Measurements from ENCODE around the gene PNMA1. TPM values are rescaled to one million over a fixed set of nuclear protein-coding genes. Genes with fewer than 3 reads are reported as not detected.

Gene PNMA1
- total and polyA plus RNA-seq, 2 of the 13 experiments (the other 11 are each of a cell fraction or from before 2014, with no cell fraction given) = 7.0 to 8.3 TPM

DNA sequence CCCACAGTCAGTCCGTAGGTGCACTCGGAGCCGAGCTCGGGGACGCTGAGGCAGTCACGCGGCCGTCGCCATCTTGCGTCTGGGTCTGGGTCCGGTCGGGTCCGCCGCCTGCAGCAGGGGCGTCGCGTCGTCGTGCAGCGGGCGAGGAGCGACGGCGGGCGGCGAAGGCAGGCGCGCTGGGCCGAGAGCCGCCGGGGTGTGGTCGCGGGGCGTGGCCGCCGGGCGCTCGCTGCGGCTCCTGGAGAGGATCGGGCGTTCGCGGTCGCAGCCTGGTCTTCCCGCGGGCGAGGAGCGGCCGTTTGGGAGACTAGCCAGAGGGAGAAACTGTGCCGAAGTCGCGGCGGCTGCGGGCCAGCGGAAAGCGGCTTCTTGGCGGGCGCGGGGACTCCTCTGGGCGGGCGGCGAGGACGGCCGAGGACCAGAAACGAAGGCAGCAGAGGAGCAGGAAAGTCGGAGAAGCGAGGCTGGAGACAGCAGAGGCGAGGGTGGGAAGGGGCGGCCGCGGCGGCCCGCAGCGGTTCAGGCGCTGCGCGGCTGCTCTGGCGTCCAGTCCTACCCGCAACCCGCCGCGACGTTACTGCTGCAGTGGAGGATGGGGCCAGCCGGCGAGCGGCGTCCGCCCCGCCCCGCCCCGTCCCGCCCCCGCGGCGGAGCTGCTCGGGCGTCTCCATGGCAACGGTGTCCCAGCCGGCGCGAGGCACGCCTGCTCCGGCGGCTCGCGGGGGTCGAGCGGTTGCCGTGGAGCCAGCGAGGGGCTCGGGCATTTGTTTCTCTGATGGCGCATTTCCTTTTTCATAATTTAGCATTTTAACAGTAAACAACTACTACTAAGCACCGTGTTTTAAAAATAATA lies at the start of gene PNMA1 (continued):
- TF ChIP-seq, protein P1, sequence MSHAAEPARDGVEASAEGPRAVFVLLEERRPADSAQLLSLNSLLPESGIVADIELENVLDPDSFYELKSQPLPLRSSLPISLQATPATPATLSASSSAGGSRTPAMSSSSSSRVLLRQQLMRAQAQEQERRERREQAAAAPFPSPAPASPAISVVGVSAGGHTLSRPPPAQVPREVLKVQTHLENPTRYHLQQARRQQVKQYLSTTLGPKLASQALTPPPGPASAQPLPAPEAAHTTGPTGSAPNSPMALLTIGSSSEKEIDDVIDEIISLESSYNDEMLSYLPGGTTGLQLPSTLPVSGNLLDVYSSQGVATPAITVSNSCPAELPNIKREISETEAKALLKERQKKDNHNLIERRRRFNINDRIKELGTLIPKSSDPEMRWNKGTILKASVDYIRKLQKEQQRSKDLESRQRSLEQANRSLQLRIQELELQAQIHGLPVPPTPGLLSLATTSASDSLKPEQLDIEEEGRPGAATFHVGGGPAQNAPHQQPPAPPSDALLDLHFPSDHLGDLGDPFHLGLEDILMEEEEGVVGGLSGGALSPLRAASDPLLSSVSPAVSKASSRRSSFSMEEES (CRISPR knock-in tag; IDR thresholded peaks at IDR 0.05) = peak; percentile 42; the same call in 1 of the 2 replicates
- no peak for TF ChIP-seq NR2F2 (IDR thresholded peaks at IDR 0.05; ENCODE audit: borderline replicate concordance, low read depth)
- TF ChIP-seq YEATS4 (CRISPR knock-in tag; IDR thresholded peaks at IDR 0.05; ENCODE audit: borderline replicate concordance) = peak; percentile 68; the same call in 1 of the 2 replicates
- peak; percentile 94 for TF ChIP-seq KLF12 (CRISPR knock-in tag; IDR thresholded peaks at IDR 0.05; ENCODE audit: borderline replicate concordance)
- no peak; the same call in 1 of the 2 replicates for TF ChIP-seq GLI4 (CRISPR knock-in tag; IDR thresholded peaks at IDR 0.05; ENCODE audit: borderline replicate concordance)
- TF ChIP-seq, protein P2, sequence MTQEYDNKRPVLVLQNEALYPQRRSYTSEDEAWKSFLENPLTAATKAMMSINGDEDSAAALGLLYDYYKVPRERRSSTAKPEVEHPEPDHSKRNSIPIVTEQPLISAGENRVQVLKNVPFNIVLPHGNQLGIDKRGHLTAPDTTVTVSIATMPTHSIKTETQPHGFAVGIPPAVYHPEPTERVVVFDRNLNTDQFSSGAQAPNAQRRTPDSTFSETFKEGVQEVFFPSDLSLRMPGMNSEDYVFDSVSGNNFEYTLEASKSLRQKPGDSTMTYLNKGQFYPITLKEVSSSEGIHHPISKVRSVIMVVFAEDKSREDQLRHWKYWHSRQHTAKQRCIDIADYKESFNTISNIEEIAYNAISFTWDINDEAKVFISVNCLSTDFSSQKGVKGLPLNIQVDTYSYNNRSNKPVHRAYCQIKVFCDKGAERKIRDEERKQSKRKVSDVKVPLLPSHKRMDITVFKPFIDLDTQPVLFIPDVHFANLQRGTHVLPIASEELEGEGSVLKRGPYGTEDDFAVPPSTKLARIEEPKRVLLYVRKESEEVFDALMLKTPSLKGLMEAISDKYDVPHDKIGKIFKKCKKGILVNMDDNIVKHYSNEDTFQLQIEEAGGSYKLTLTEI (CRISPR knock-in tag; conservative IDR thresholded peaks at IDR 0.05) = no peak
- no peak for TF ChIP-seq ZNF136 (CRISPR knock-in tag; IDR thresholded peaks at IDR 0.05; ENCODE audit: low read depth)
- no peak for TF ChIP-seq ATF1 (CRISPR knock-in tag; IDR thresholded peaks at IDR 0.05)
- TF ChIP-seq, protein P3, sequence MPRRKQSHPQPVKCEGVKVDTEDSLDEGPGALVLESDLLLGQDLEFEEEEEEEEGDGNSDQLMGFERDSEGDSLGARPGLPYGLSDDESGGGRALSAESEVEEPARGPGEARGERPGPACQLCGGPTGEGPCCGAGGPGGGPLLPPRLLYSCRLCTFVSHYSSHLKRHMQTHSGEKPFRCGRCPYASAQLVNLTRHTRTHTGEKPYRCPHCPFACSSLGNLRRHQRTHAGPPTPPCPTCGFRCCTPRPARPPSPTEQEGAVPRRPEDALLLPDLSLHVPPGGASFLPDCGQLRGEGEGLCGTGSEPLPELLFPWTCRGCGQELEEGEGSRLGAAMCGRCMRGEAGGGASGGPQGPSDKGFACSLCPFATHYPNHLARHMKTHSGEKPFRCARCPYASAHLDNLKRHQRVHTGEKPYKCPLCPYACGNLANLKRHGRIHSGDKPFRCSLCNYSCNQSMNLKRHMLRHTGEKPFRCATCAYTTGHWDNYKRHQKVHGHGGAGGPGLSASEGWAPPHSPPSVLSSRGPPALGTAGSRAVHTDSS (CRISPR knock-in tag; conservative IDR thresholded peaks at IDR 0.05) = no peak
- TF ChIP-seq ELF3 (CRISPR knock-in tag; IDR thresholded peaks at IDR 0.05) = 0 out of 2 replicates have a peak, but pooled peaks have one; percentile 13
- TF ChIP-seq YEATS2 (CRISPR knock-in tag; IDR thresholded peaks at IDR 0.05; ENCODE audit: borderline replicate concordance) = no peak
- TF ChIP-seq, protein P4, sequence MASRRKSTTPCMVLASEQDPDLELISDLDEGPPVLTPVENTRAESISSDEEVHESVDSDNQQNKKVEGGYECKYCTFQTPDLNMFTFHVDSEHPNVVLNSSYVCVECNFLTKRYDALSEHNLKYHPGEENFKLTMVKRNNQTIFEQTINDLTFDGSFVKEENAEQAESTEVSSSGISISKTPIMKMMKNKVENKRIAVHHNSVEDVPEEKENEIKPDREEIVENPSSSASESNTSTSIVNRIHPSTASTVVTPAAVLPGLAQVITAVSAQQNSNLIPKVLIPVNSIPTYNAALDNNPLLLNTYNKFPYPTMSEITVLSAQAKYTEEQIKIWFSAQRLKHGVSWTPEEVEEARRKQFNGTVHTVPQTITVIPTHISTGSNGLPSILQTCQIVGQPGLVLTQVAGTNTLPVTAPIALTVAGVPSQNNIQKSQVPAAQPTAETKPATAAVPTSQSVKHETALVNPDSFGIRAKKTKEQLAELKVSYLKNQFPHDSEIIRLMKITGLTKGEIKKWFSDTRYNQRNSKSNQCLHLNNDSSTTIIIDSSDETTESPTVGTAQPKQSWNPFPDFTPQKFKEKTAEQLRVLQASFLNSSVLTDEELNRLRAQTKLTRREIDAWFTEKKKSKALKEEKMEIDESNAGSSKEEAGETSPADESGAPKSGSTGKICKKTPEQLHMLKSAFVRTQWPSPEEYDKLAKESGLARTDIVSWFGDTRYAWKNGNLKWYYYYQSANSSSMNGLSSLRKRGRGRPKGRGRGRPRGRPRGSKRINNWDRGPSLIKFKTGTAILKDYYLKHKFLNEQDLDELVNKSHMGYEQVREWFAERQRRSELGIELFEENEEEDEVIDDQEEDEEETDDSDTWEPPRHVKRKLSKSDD (CRISPR knock-in tag; IDR thresholded peaks at IDR 0.05; ENCODE audit: low read depth) = no peak
- TF ChIP-seq MTF1 (CRISPR knock-in tag; IDR thresholded peaks at IDR 0.05) = no peak
- TF ChIP-seq ZBTB21 (CRISPR knock-in tag; IDR thresholded peaks at IDR 0.05) = no peak
- peak; percentile 52 for TF ChIP-seq ASH2L (IDR thresholded peaks at IDR 0.05; ENCODE audit: insufficient read length, low read depth, low read length)
- TF ChIP-seq ZNF10 (CRISPR knock-in tag; IDR thresholded peaks at IDR 0.05; ENCODE audit: borderline replicate concordance, low read depth) = no peak
- TF ChIP-seq MBD4 (IDR thresholded peaks at IDR 0.05; ENCODE audit: borderline replicate concordance, low read length) = no peak
- TF ChIP-seq SKI (IDR thresholded peaks at IDR 0.05; ENCODE audit: partially characterized antibody) = peak; percentile 88
- TF ChIP-seq NONO (IDR thresholded peaks at IDR 0.05) = no peak
- TF ChIP-seq NONO (CRISPR knock-in tag; conservative IDR thresholded peaks at IDR 0.05) = peak; percentile 55
- TF ChIP-seq ZNF530 (CRISPR knock-in tag; IDR thresholded peaks at IDR 0.05; ENCODE audit: low read depth) = no peak
- TF ChIP-seq ZNF101 (CRISPR knock-in tag; IDR thresholded peaks at IDR 0.05; ENCODE audit: borderline replicate concordance, low read depth) = 0 out of 2 replicates have a peak, but pooled peaks have one; percentile 31

Data from HepG2 (cell line).